Retinal pigment epithelial cell (primary cell): ENCODE results near the gene FAM131A.

Experiments
- DNase-seq: peaks from one replicate; pipeline ENCODE4 v3.0.0-alpha.2; 2010; ENCODE audit warnings: low read depth
- H3K4me3 ChIP-seq: 2 replicates; pipeline ENCODE4 v1.5.1; 2011; ENCODE audit warnings: mild to moderate bottlenecking, low read length, control low read depth, moderate library complexity
- TF ChIP-seq, protein P1 (sequence below): conservative IDR thresholded peaks from 2 replicates; pipeline ENCODE4 v1.5.1; 2011; ENCODE audit warnings: low read depth, low read length, control low read depth, inconsistent platforms

FAM131A gene

DNA sequence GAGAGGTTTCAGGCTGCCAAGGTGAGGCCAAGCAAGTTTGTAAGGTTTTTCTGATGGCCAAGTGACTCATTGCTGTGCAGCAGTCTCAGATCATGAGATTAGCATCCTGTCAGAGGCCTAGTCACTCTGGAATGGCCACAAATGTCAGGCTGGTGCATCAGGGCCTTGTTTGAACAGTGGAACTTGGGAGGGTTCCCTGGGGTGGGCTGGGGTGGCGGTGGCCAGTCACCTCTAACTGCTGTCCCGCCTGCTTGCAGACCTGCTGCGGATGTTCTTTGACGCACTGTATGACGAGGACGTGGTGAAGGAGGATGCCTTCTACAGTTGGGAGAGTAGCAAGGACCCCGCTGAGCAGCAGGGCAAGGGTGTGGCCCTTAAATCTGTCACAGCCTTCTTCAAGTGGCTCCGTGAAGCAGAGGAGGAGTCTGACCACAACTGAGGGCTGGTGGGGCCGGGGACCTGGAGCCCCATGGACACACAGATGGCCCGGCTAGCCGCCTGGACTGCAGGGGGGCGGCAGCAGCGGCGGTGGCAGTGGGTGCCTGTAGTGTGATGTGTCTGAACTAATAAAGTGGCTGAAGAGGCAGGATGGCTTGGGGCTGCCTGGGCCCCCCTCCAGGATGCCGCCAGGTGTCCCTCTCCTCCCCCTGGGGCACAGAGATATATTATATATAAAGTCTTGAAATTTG lies 2.8 kb upstream of the FAM131A start:
- TF ChIP-seq, protein P1, sequence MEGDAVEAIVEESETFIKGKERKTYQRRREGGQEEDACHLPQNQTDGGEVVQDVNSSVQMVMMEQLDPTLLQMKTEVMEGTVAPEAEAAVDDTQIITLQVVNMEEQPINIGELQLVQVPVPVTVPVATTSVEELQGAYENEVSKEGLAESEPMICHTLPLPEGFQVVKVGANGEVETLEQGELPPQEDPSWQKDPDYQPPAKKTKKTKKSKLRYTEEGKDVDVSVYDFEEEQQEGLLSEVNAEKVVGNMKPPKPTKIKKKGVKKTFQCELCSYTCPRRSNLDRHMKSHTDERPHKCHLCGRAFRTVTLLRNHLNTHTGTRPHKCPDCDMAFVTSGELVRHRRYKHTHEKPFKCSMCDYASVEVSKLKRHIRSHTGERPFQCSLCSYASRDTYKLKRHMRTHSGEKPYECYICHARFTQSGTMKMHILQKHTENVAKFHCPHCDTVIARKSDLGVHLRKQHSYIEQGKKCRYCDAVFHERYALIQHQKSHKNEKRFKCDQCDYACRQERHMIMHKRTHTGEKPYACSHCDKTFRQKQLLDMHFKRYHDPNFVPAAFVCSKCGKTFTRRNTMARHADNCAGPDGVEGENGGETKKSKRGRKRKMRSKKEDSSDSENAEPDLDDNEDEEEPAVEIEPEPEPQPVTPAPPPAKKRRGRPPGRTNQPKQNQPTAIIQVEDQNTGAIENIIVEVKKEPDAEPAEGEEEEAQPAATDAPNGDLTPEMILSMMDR = no peak
- DNase-seq = no peak
- no peak overlapping the region for H3K4me3 ChIP-seq

DNA sequence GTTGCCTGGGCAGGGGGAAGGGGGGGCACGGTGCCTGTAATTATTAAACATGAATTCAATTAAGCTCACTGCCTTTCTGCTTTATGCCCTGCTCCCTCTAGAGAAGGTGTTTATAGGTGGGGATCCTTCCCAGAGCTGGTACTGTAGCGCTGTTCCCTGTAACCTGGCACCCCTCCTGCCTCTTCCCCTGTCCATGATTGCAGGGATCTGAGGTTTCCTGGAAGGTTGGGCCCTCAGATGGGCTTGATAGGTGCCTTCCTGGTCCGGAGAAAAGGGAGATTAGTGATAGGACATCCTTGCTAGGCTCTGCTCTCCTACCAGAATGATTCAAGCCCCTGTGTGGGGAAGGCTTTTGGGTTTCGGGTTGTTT lies 2.1 kb upstream of the FAM131A start:
- no peak for DNase-seq
- peak overlapping the region; percentile 64 for H3K4me3 ChIP-seq
- TF ChIP-seq, protein P1 = no peak

DNA sequence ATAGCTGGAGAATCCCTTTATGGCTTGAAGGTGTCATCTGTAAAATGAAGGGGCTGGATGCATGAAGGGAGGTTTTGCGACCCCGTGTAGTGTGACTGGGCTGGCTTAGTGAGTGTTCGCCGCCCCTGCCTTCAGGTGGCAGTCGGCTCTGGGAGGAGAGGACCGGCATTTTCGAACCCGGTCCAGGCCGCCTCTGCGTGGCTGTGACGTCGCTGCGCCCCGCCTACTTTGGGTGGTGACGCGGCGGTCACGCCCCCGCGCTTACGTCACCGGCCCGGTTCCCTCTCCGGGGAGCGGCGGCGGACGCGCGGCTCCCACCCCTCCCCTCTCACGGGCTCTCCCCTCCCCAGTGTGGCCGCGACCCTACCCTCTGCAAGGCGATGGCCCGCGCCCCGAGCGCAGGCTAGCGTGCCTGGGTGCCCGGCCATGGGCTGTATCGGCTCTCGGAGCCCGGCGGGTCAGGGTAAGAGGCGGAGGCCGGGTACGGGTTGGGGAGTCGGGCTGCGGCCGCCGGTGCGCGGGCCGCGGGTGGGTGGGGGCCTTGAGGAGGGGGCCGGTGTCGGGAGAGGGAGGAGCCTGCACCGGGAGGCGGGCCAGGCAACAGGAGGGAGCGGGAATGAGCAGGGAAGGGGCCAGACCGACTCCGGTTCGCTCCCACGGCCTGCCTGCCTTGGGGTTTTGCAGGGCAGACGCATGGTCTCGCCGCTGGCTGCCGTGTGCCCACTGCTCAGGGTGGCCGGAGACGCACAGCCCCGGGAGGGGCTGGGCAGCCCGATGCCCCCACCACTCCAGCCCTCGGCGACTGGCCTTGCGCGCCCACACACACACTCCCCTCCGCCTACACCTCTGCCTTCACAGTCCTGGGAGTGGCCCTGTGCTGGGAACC lies 1.5 kb upstream of the FAM131A start:
- H3K4me3 ChIP-seq = peak overlapping the region; percentile 64
- DNase-seq = no peak
- TF ChIP-seq, protein P1 = no peak

DNA sequence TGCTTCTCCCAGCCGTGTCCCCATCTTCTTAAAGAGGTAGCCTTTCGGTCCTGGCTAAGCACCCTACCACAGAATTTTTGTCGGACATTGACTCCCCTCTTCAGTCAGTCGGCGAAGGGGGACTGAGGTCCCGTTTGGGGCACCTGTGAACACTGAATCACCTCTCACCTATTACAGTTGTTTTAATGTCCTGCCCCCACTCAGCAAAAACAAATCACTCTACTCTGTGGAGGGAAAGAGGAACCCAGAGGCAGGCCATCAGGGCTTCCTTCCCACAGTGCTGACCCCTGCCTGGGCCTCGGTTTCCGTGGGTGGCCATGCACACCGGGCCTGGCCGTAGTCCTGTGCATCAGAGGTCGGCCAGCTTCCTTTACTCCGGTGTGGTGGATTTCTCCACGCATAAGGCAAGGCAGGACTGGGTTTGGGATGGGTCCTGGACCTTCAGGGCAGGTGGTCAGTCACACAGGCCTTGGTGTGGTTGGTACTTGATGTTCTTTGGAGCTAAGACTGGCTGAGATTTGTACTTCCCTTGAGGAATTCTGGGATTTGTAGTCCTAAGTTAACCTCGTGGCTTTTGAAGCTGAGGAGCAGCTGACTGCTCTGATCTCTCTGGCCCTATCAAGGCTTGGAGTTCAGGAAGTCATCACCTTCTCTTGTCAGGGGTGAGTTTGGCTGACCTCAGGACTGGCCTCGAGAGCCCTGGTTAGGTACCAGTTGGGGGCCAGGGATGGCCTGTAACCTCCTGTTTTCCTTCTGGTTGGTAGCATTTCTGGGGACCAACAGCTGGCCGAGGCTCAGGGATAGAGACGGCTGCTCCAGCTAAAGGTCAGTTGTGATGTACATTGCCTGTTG lies 627 bp upstream of the FAM131A start:
- TF ChIP-seq, protein P1 = no peak
- DNase-seq = no peak
- H3K4me3 ChIP-seq = peak overlapping the region; percentile 64

DNA sequence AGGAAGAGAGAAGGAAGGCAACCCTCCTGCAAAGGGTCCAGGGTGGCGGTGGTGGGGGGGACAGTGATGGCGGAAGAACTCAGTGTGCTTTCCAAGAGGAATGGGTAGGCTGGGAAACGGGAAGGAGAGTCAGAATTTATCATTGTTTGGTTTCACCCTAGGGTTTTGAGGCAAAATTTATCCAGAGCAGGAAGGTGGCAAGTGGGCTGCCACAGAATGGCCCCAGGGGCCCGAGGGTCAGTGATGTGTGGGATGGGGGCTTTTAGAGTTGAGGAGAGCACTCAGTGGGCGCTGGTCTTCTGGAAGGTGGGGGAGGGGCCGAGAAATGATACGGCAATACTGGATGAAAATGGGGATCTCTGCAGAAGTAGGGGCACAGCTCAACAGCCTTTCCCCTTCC lies 581 bp downstream of the FAM131A start:
- TF ChIP-seq, protein P1 = no peak
- no peak for DNase-seq
- no peak overlapping the region for H3K4me3 ChIP-seq

DNA sequence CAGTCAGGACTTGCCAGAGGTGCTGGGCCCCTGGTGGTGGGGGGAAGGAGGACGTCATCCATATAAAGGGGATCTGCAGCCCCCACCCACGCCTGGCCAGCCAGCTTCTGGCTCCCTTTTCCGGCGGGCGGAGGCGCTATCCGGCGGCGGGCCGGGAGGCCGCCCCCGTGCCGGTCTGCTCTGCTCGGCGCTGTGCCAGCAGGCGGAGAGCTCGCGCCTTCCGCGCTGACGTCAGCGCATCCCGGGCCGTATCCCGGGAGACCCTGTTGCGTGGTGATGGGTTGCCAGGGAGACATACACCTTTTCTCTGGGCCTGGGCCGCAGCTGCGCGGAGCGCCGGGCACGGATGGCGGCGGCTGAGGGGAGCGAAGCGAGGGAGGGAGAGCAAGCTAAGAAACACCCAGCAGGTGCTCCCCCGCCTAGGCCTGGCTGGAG lies 1.1 kb downstream of the FAM131A start:
- DNase-seq = peak; percentile 72
- TF ChIP-seq, protein P1 = peak; percentile 17
- peak overlapping the region; percentile 42 for H3K4me3 ChIP-seq
